ENCODE data around the gene ZNHIT2.
"Not testable (repeated sequence)": the region's sequence is repeated elsewhere in the genome, so short reads cannot be mapped to it uniquely, and the experiment has no call there.

Gene ZNHIT2

GRCh38 chr11:65119670-65119995, 2.1 kb upstream of the ZNHIT2 start:
- no peak for DNase-seq (ENCODE audit: low read depth, low spot score)

- DNase-seq (ENCODE audit: low read depth, low spot score), result not testable (repeated sequence)
These were observed 1.6 kb upstream of the ZNHIT2 start for GRCh38 chr11:65118891-65119669.

- DNase-seq (ENCODE audit: low read depth, low spot score), result no peak
These were observed 766 bp upstream of the ZNHIT2 start for GRCh38 chr11:65118097-65118837.

- no peak for DNase-seq (ENCODE audit: low read depth, low spot score)
These were observed 913 bp downstream of the ZNHIT2 start for GRCh38 chr11:65116370-65117205.

GRCh38 chr11:65115361-65116082, 2.0 kb downstream of the ZNHIT2 start:
- DNase-seq (ENCODE audit: low read depth, low spot score), result no peak

- no peak for DNase-seq (ENCODE audit: low read depth, low spot score)
These were observed 2.8 kb downstream of the ZNHIT2 start for GRCh38 chr11:65114538-65115171.

- DNase-seq (ENCODE audit: low read depth, low spot score), result no peak
These were observed 3.7 kb downstream of the ZNHIT2 start for GRCh38 chr11:65113839-65114238.

GRCh38 chr11:65113361-65113756, 4.1 kb downstream of the ZNHIT2 start:
- no peak for DNase-seq (ENCODE audit: low read depth, low spot score)

GRCh38 chr11:65112546-65113360, 4.7 kb downstream of the ZNHIT2 start:
- peak; percentile 50 for DNase-seq (ENCODE audit: low read depth, low spot score)

GRCh38 chr11:65111744-65112545, 5.6 kb downstream of the ZNHIT2 start, which contains the start of gene TM7SF2:
TM7SF2 (plus strand) TSS chr11:65111872; CDS start chr11:65112016, 144 bp downstream.
- peak; percentile 86 for DNase-seq (ENCODE audit: low read depth, low spot score)

GRCh38 chr11:65111159-65111743, 6.2 kb downstream of the ZNHIT2 start:
- no peak for DNase-seq (ENCODE audit: low read depth, low spot score)

- DNase-seq (ENCODE audit: low read depth, low spot score), result peak; percentile 93
These were observed 7.1 kb downstream of the ZNHIT2 start for GRCh38 chr11:65110354-65110861.

GRCh38 chr11:65109231-65110198, 8.0 kb downstream of the ZNHIT2 start:
- no peak for DNase-seq (ENCODE audit: low read depth, low spot score)

GRCh38 chr11:65108469-65109123, 8.9 kb downstream of the ZNHIT2 start:
- no peak for DNase-seq (ENCODE audit: low read depth, low spot score)

- DNase-seq (ENCODE audit: low read depth, low spot score), result no peak
These were observed 9.6 kb downstream of the ZNHIT2 start for GRCh38 chr11:65107751-65108468.

GRCh38 chr11:65107078-65107477, 10.4 kb downstream of the ZNHIT2 start:
- DNase-seq (ENCODE audit: low read depth, low spot score), result no peak
